Keratinocyte (primary cell): Measurements from ENCODE around the gene SBNO1.

Source experiments
- CTCF ChIP-seq, 3 experiments: IDR thresholded peaks in 1 of 3; conservative IDR thresholded peaks in 1 of 3; optimal IDR thresholded peaks in 1 of 3; 2 replicates in 2 of 3; 3 replicates in 1 of 3; pipeline versions ENCODE3 to v1.5.1; 2011; ENCODE audit warnings: low read length in 3 of 3, mild to moderate bottlenecking in 3 of 3, moderate library complexity in 2 of 3, control low read depth in 1 of 3, inconsistent platforms in 1 of 3; ENCODE audit not compliant: insufficient read depth in 2 of 3; ENCODE audit errors: extremely low read depth in 1 of 3
- EZH2 ChIP-seq: IDR thresholded peaks from one replicate; pipeline ENCODE4 v1.6.1; 2012; ENCODE audit warnings: inconsistent platforms, mild to moderate bottlenecking, low read length, moderate library complexity

- TF ChIP-seq CTCF (optimal IDR thresholded peaks at IDR 0.05 in 1 of 3, IDR thresholded peaks at IDR 0.05 in 1 of 3, conservative IDR thresholded peaks at IDR 0.05 in 1 of 3; ENCODE audit: extremely low read depth in 1 of 3, insufficient read depth in 2 of 3, low read length in 3 of 3) (peak in 2 of 3 experiments; percentile 43 to 50), EZH2 (no peak)
Observed at GRCh38 chr12:123271001-123271668, 93.5 kb downstream of the SBNO1 start.
